Parathyroid adenoma (tissue), 2 donors: ENCODE data around the gene ANP32A.

Source experiments
- H2AFZ ChIP-seq: fragments of 300-600 bp; sonication (generic); one replicate; pipeline ENCODE4 v1.7.0; 2017; ENCODE audit warnings: antibody characterized with exemption, mild to moderate bottlenecking
- H3K27ac ChIP-seq: fragments of 300-600 bp; sonication (generic); one replicate; pipeline ENCODE4 v1.7.0; 2017
- H3K27me3 ChIP-seq: fragments of 300-600 bp; sonication (generic); one replicate; pipeline ENCODE4 v1.7.0; 2017; ENCODE audit warnings: low read length; ENCODE audit not compliant: control insufficient read depth, insufficient read depth
- H3K36me3 ChIP-seq: fragments of 300-600 bp; sonication (generic); one replicate; pipeline ENCODE4 v1.7.0; 2017; ENCODE audit warnings: low read length; ENCODE audit not compliant: control insufficient read depth, insufficient read depth
- H3K4me1 ChIP-seq: fragments of 300-600 bp; sonication (generic); one replicate; pipeline ENCODE4 v1.7.0; 2017; ENCODE audit warnings: control low read depth
- H3K4me2 ChIP-seq: fragments of 300-600 bp; sonication (generic); one replicate; pipeline ENCODE4 v1.7.0; 2017; ENCODE audit warnings: low read length
- H3K4me3 ChIP-seq: fragments of 300-600 bp; sonication (generic); one replicate; pipeline ENCODE4 v1.7.0; 2017; ENCODE audit warnings: low read depth, low read length
- H3K79me2 ChIP-seq: fragments of 300-600 bp; sonication (generic); one replicate; pipeline ENCODE4 v1.7.0; 2017; ENCODE audit warnings: control low read depth
- H3K9ac ChIP-seq: fragments of 300-600 bp; sonication (generic); one replicate; pipeline ENCODE4 v1.7.0; 2017; ENCODE audit warnings: mild to moderate bottlenecking
- H3K9me3 ChIP-seq: fragments of 300-600 bp; sonication (generic); one replicate; pipeline ENCODE4 v1.7.0; 2017; ENCODE audit warnings: low read length; ENCODE audit not compliant: control insufficient read depth
- TF ChIP-seq, protein P1 (sequence below): fragments of 300-600 bp; sonication (generic); IDR thresholded peaks from one replicate; pipeline ENCODE4 v1.7.0; 2017; ENCODE audit warnings: antibody characterized with exemption, mild to moderate bottlenecking
- donor health status: primary hyperparathyroidism.

The ANP32A gene

DNA sequence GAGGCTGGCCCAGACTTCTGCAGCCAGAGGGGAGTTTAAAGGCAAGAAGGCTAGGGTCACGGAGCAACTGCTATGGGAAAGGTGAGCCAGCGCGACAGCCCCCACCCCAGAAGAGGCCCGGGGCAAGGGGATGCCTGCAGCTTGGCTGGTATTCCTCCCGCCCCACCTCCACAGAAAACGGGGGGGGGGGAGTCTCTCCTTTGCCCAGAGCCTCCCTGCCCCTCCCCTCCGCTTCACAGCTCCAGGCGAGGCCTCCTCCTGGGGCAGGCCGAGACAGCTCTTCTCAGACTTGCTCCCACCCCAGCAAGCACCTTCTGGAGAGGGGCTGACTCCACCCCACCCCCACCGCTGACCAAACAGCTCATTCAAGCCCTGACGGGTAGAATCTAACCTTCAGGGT lies 13.4 kb downstream of the ANP32A start:
- H3K27ac ChIP-seq, result no peak overlapping the region
- no peak overlapping the region for H3K9ac ChIP-seq

DNA sequence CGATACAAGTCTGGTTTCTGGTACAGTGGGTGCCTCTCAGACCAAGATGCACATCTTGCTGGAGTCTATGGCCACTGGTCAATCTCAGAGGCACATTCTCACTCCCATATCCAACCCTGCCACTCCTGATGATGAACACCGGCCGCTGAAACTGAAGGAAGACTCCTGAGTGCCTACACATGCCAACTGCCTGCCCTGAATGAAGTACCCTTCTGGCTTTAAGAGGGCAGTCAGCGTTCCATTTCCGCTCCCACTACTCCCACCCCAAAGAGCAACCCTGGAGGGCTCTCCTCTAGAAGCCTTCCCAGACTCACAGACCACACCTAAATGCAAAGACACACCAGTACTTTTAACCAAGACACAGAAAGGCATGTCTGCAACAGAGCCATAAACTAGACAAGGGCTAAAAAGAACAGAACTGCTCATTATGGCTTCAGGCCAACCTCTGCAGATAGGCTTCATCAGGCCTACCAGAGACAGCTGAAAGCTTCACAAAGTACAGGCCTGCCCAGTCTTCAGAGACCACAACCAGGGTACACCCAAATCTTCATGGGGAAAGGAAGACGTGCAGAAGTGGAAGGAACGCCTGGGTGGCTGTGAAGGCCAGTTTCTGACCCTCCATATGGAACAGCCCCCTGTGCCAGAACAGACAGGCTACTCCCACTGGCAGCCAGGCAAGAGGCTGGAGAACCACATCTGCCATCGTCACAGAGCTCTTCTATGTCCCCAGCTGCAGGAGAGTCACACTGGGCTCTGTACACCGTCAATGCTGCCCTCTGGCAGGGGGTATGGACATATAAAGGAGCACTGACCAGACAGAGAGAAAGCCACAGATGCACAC lies 14.3 kb downstream of the ANP32A start:
- H3K4me3 ChIP-seq, result no peak overlapping the region
- H3K27me3 ChIP-seq, result no peaks in the 10 kb centered on the region
- H3K36me3 ChIP-seq, result no peaks in the 10 kb centered on the region
- no peak overlapping the region for H3K9ac ChIP-seq
- TF ChIP-seq, protein P1, sequence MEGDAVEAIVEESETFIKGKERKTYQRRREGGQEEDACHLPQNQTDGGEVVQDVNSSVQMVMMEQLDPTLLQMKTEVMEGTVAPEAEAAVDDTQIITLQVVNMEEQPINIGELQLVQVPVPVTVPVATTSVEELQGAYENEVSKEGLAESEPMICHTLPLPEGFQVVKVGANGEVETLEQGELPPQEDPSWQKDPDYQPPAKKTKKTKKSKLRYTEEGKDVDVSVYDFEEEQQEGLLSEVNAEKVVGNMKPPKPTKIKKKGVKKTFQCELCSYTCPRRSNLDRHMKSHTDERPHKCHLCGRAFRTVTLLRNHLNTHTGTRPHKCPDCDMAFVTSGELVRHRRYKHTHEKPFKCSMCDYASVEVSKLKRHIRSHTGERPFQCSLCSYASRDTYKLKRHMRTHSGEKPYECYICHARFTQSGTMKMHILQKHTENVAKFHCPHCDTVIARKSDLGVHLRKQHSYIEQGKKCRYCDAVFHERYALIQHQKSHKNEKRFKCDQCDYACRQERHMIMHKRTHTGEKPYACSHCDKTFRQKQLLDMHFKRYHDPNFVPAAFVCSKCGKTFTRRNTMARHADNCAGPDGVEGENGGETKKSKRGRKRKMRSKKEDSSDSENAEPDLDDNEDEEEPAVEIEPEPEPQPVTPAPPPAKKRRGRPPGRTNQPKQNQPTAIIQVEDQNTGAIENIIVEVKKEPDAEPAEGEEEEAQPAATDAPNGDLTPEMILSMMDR, result no peak
- no peak overlapping the region for H3K4me2 ChIP-seq
- H3K9me3 ChIP-seq, result no peaks in the 10 kb centered on the region
- H3K79me2 ChIP-seq, result peaks cover 50% of the 10 kb centered on the region
- H3K4me1 ChIP-seq, result peaks cover 2% of the 10 kb centered on the region
- H3K27ac ChIP-seq, result no peak overlapping the region
- no peak overlapping the region for H2AFZ ChIP-seq

More for the DNA sequence above, 13.4 kb downstream of the ANP32A start:
- Histone ChIP-seq H3K4me3 (no peak overlapping the region), H3K79me2 (peaks cover 54% of the 10 kb centered on the region), H3K27me3 (no peaks in the 10 kb centered on the region), H3K4me1 (peaks cover 2% of the 10 kb centered on the region), H3K9me3 (no peaks in the 10 kb centered on the region), H3K4me2 (no peak overlapping the region), H3K36me3 (no peaks in the 10 kb centered on the region), H2AFZ (no peak overlapping the region)
- TF ChIP-seq, protein P1, result no peak

DNA sequence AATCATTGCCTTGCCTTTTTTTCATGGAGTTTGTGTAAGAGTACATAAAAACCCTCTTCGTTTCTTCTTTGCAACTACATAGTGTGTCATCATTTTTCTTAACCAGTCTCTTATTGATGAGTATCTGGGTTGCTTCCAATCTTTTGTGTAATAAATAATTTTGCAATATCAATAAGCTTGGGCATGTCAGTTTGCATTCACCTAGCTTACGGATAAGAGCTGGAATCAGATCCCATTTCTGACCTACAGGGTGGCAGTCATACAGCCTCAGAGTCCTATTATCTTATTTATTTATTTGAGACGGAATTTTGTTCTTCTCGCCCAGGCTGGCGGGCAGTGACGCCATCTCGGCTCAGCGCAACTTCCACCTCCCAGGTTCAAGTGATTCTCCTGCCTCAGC lies 18.3 kb downstream of the ANP32A start:
- Histone ChIP-seq H3K79me2 (peaks cover 23% of the 10 kb centered on the region), H3K9ac (no peak overlapping the region), H3K9me3 (no peaks in the 10 kb centered on the region), H3K4me2 (no peak overlapping the region), H2AFZ (no peak overlapping the region), H3K4me1 (no peaks in the 10 kb centered on the region), H3K36me3 (no peaks in the 10 kb centered on the region), H3K27me3 (no peaks in the 10 kb centered on the region), H3K27ac (no peak overlapping the region), H3K4me3 (no peak overlapping the region)
- TF ChIP-seq, protein P1, result no peak

DNA sequence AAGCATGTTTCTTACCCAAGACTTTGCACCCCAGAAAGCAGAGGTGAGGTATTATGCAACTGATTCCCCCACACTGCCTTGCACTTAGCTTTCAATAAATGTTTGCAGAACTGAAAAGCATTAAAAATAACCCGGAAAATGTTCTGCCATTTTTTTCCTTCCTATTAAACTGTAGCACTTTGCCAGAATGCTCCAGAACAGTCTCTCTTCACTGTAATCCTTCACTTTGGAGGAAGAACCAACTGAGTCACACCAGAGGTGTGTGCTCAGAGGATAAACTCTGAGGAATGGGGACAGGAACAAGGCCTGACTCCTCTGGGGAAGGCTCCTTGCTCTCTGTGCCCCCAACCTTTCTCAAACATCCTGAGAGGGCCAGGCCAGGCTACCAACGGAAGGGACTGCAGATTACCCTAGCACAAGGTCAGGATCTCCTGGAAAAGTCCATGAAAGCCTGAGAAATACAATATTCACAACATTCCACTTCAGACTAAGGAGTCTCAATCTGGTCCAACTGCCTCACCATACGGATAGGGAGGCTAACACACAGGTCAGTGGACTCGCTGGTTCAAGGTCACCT lies 19.0 kb downstream of the ANP32A start:
- H3K9ac ChIP-seq, result no peak overlapping the region
- H3K27me3 ChIP-seq, result no peaks in the 10 kb centered on the region
- H3K36me3 ChIP-seq, result no peaks in the 10 kb centered on the region
- H3K4me2 ChIP-seq, result no peak overlapping the region
- H2AFZ ChIP-seq, result no peak overlapping the region
- H3K27ac ChIP-seq, result no peak overlapping the region
- no peaks in the 10 kb centered on the region for H3K9me3 ChIP-seq
- H3K4me3 ChIP-seq, result no peak overlapping the region
- TF ChIP-seq, protein P1, result no peak
- H3K79me2 ChIP-seq, result peaks cover 19% of the 10 kb centered on the region
- no peaks in the 10 kb centered on the region for H3K4me1 ChIP-seq
